ENCODE data around the gene SYNE1.
"Not testable (repeated sequence)": the region's sequence is repeated elsewhere in the genome, so short reads cannot be mapped to it uniquely, and the experiment has no call there.

Gene SYNE1

GRCh38 chr6:152625213-152625612, 11.9 kb downstream of the SYNE1 start:
- FAIRE-seq: no peak

DNA sequence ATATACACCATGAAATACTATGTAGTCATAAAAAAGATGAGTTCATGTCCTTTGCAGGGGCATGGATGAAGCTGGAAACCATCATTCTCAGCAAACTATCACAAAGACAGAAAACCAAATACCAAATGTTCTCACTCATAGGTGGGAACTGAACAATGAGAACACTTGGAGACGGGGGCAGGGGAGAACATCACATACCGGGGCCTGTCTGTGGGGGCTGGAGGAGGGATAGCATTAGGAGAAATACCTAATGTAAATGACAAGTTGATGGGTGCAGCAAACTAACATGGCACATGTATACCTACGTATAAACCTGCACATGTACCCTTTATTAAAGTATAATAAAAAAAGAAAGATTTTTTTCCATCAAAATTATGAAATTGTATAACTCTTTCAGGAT, 22.4 kb downstream of the SYNE1 start:
- FAIRE-seq: not testable (repeated sequence)

- FAIRE-seq: no peak
Measured at GRCh38 chr6:152609125-152609670, 28.0 kb downstream of the SYNE1 start.

- no peak for FAIRE-seq
Measured at GRCh38 chr6:152605941-152606340, 31.2 kb downstream of the SYNE1 start.

DNA sequence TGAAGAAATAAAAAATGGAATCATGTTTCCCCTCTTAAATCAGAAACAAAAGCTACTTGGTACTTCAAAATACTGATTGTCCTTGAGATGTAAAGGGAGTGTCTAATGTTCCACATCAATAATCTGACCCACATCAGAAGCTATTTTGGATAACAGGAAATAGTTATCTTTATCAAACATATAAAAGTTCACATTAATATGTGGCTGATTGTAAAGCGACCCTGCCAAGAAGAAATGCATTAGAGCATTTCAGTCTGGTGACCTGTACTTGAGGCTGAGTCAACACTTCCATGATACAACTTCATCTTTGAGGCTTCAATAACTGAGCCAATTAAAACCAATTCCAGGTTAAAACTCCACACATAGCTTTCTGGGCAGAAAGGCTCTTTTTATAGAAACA, 31.8 kb downstream of the SYNE1 start:
- no peak for FAIRE-seq

- peak; percentile 69 for FAIRE-seq
Measured at GRCh38 chr6:152603911-152604310, 33.3 kb downstream of the SYNE1 start.

DNA sequence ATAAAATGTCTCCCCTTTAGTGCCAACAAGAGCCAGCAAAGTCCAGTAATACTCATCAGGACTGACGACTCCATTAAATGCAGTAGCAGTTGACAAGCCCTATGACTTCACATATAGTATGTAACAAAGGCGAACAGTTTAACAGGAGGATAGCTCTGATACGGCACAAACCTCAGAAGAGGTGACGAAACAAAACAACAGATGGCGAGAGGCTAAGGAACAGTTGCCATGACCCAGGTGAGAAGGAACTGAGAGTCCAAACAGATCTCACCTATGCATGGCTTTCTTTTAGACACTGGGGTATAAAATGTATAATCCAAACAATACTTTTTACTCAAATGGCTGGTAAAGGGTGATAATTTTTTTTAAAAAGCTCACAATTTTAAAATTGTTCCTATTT, 37.1 kb downstream of the SYNE1 start:
- FAIRE-seq: no peak

- no peak for FAIRE-seq
Measured at GRCh38 chr6:152598901-152599537, 38.1 kb downstream of the SYNE1 start.

GRCh38 chr6:152598421-152598820, 38.7 kb downstream of the SYNE1 start:
- no peak for FAIRE-seq

DNA sequence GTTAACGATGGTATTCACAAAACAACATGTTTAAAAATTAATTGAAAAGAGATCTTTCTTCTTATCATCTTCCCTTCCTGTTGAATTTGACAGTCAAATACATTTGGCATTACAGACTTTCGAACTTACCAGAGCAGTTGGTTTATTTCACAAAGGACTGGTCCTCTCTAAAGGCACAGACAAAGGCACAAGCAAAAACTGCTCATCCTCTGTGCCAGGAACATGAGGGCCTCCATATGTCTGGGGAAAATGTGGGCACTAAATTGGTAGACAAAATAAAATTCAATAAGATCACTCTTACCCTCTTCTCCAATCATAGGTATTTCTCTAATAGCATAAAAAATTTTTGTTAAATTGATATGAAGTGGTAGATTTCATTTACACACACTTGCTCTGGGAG, 40.4 kb downstream of the SYNE1 start:
- no peak for FAIRE-seq

DNA sequence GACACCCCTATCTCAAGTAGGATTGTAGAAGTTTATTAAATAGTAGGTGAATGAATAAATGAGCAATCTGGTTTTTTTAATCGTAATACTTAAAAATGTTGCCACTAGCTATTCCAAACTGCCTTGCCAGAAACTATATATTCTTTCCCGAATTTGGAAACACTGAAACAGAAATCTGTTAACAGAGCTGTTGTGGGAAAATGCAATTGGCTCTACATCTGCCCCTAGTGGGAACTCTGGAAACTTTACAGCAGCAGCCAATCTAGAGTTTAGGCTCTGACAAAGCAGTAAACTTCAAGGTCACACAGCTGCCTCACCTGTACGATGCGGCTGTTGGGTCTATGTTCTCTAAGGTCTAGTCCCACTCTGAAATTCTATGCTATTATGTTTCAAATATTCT, 41.7 kb downstream of the SYNE1 start:
- FAIRE-seq: no peak

DNA sequence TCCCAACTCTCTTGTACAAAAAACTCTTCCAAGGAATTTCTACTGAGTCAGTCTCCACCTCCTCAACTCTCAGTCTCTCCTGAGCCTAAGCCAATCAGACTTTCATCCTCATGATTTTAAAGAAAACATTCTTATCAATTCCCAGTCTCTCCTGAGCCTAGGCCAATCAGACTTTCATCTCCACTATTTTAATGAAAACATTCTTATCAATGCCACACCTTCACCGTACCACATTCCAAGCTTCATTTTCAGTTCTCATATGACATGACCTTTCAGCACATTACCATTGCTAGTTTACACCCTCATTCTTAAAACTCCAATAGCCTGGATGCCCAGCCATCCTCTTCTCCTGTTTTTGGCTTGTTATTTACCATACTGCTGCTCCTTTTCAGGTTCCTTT, 42.5 kb downstream of the SYNE1 start:
- no peak for FAIRE-seq

DNA sequence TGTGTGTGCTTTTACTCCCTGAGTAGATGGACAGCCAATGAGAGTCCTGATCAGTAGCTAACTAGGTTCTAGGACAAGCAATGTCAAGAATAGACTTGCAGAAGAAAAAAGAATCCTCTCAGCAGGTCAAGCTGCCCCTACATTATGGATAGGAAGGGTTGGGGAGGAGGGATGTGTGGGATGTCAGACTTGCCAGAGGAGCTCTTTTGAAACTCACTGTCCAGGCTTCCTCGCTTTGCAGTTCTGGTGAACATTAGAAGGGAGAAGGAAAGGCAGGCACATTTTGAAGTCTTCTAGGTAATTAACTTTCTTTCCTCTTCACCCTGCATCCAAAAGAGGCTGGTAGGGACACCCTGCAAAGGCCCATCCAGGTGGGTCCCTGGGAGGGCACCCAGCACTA, 48.7 kb downstream of the SYNE1 start:
- FAIRE-seq: no peak

GRCh38 chr6:152587473-152587872, 49.7 kb downstream of the SYNE1 start:
- no peak for FAIRE-seq

- FAIRE-seq: no peak
Measured at GRCh38 chr6:152585236-152585635, 51.9 kb downstream of the SYNE1 start.

DNA sequence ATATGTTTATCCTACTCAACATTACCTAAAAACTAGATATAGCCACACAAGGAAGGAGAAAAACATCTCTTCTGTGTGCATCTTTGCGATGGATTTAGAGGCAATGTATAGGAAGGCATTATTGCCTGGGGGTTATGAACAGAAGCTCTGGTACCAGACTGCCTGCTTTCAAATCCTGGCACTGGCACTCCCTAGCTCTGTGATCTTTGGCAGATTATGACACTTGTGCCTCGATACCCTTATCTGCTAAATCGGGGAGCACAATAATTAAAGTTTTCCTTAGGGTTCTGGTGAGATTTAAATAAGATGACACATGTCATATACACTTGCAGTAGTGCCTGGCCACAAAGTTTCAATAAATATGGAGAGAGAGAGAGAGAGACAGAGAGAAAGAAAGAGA, 53.3 kb downstream of the SYNE1 start:
- no peak for FAIRE-seq

- FAIRE-seq: no peak
Measured at GRCh38 chr6:152576525-152576924, 60.6 kb downstream of the SYNE1 start.

- no peak for FAIRE-seq
Measured at GRCh38 chr6:152575621-152576150, 61.5 kb downstream of the SYNE1 start.

GRCh38 chr6:152575161-152575560, 62.0 kb downstream of the SYNE1 start:
- FAIRE-seq: no peak

- FAIRE-seq: no peak
Measured at GRCh38 chr6:152573762-152574161, 63.4 kb downstream of the SYNE1 start.

- no peak for FAIRE-seq
Measured at GRCh38 chr6:152572338-152573088, 64.6 kb downstream of the SYNE1 start.

DNA sequence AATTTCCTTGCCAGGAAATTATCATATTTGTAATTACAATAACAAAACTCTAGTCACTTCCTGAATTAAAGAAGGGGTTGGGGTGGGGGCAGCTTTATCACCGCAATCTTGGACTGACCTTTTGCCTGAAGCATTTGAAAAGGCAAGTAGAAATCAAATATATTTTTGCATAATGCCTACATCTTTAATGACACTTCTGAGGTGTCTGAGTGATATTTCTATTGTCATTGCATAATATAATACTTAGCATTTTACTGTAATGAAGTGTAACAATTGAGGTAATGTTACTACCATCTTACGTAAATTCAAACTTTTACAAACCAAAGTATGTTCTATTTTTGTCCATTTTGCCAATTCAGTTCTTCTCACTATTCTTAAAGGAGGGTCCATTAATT, 65.2 kb downstream of the SYNE1 start:
- FAIRE-seq: no peak

GRCh38 chr6:152571089-152571488, 66.1 kb downstream of the SYNE1 start:
- FAIRE-seq: no peak
